Ovary (tissue), 3 donors: ENCODE data around the gene POU4F1.

ENCODE experiments used
- POLR2A ChIP-seq: fragments of 450-650 bp; IDR thresholded peaks from one replicate; pipeline ENCODE4 v1.6.1; 2017; ENCODE audit warnings: antibody characterized with exemption, mild to moderate bottlenecking, moderate library complexity
- TF ChIP-seq, protein P1 (sequence below), 3 donors: fragments of 450-650 bp in 2 of 3; fragments of 200-600 bp in 1 of 3; IDR thresholded peaks; one replicate each; pipeline versions ENCODE4 v1.5.1 to v1.8.0; 2016 to 2022; ENCODE audit warnings: antibody characterized with exemption in 3 of 3, mild to moderate bottlenecking in 1 of 3
- donor health status: DM: no; HTN: no; CAD: no.

DNA sequence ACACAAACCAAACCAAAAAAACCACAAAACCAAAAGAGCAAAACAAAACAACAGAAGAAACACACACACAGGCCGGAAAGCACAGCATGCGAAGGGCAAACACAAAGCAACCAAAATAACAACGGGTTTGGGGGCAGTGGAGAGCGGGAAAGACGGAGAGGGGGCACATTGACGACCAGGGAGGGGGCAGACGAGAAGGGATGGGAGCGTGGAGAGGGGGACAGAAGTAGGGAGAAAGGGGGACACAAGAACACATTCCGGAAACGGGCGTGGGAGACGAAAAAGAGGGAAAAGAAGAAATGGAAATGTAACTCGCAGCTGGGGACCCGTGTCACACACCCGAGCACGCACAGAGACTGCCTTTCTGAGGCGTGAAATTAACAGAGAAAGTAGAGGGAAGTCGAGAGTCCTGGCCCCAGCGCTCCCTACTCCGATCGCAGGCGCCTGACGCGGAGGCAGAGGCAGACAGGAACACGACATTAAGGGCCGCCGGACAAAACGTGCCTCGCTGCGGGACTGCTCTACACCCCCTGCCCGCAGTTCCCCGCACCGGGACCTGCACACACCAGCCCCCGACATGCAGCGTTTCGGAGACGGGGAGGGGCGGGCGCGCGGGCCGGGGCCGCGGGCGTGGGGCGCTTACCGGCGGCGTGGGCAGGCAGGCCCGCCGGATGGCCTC is 652 bp downstream of the POU4F1 start:
- TF ChIP-seq, protein P1, sequence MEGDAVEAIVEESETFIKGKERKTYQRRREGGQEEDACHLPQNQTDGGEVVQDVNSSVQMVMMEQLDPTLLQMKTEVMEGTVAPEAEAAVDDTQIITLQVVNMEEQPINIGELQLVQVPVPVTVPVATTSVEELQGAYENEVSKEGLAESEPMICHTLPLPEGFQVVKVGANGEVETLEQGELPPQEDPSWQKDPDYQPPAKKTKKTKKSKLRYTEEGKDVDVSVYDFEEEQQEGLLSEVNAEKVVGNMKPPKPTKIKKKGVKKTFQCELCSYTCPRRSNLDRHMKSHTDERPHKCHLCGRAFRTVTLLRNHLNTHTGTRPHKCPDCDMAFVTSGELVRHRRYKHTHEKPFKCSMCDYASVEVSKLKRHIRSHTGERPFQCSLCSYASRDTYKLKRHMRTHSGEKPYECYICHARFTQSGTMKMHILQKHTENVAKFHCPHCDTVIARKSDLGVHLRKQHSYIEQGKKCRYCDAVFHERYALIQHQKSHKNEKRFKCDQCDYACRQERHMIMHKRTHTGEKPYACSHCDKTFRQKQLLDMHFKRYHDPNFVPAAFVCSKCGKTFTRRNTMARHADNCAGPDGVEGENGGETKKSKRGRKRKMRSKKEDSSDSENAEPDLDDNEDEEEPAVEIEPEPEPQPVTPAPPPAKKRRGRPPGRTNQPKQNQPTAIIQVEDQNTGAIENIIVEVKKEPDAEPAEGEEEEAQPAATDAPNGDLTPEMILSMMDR (IDR thresholded peaks at IDR 0.05), result no peak
- no peak for TF ChIP-seq POLR2A
